Measurements from ENCODE around the gene FOXN1.
A peak's percentile ranks its signal among the peaks of the same experiment; 100 is the strongest.

The FOXN1 gene

DNA sequence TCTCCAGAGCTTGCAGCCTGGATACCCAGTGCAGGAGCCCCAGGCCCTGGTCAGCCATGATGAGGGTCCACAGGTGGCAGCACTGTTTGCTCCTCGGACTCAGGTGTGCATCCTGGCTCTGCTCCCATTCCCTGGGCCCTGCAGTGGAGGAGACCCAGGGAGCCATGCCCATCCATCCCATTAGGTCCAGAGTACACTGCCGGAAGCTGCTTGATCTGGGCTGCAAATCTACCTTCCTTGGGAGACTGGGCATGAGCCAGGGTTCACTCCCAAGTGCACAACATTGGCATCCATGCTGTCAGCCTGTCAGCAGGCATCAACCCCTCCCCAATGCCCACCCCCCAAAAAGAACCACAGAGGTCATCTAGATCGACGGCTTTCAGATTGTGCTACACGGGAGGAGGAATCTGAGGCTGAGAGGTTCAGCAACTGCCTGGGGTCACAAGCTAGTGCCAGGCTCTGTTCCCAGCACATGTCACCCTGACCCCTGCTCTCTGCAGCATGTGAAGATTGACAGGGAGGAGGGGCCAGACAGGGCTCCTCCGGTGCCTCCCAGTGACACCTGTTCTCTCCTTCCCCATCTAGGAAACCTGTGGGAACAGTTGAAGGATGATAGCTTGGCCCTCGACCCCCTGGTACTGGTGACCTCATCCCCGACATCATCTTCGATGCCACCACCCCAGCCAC lies 30.5 kb downstream of the FOXN1 start:
- H3K9me3 Mint-ChIP-seq (ENCODE audit: low read depth): no peaks in the 10 kb centered on the region
- no peak overlapping the region for H3K27ac Mint-ChIP-seq
- H3K36me3 Mint-ChIP-seq: no peaks in the 10 kb centered on the region
- no peaks in the 10 kb centered on the region for H3K27me3 Mint-ChIP-seq
- no peaks in the 10 kb centered on the region for H3K4me1 Mint-ChIP-seq (ENCODE audit: low read depth)
- H3K4me3 Mint-ChIP-seq: no peak overlapping the region

DNA sequence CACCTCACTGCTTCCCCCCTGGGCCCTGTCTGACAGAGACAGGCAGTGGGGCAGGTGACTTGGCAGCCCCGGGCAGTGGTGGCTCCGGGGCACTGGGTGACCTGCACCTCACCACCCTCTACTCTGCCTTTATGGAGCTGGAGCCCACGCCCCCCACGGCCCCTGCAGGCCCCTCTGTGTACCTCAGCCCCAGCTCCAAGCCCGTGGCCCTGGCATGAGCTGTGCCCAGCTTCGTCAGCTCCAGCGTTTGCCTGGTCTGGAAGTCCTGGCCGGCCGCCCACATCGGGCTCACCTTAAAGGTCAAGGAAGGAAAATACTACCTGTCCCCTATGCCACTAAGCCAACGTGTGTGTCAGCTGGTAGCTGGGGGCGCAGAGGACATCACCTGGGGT lies 31.1 kb downstream of the FOXN1 start:
- H3K4me1 Mint-ChIP-seq (ENCODE audit: low read depth): no peaks in the 10 kb centered on the region
- H3K4me3 Mint-ChIP-seq: no peak overlapping the region
- no peak overlapping the region for H3K27ac Mint-ChIP-seq
- no peaks in the 10 kb centered on the region for H3K9me3 Mint-ChIP-seq (ENCODE audit: low read depth)
- no peaks in the 10 kb centered on the region for H3K27me3 Mint-ChIP-seq
- H3K36me3 Mint-ChIP-seq: no peaks in the 10 kb centered on the region

DNA sequence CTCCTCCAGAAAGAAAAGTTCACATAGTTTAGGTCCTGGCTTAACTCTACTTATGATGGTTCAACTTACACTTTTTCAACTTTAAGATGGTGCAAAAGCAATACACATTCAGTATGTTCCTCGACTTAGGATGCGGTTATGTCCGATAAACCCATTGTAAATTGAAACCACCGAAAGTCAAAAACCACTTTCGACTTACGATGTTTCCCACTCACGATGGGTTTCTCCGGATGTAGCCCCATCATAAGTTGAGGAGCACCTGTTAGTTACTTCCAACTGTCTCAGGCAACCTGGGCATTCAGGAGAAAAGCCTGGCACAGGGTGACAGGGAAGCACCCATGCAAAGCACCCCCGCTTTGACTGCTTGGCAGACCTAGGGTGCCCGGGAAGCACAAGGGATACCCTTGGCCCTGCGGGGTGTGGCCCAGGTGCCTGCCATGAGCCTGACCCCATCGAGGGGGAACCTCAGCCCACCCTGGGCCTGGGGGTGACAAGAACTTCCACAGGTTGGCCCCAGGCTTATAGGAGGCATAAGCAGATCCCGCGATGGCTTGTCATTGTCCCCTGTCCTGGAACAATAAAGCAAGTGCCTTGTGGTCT lies 32.2 kb downstream of the FOXN1 start:
- Mint-ChIP-seq H3K27ac (no peak overlapping the region), H3K27me3 (no peaks in the 10 kb centered on the region), H3K36me3 (no peaks in the 10 kb centered on the region), H3K4me1 (ENCODE audit: low read depth) (no peaks in the 10 kb centered on the region), H3K9me3 (ENCODE audit: low read depth) (no peaks in the 10 kb centered on the region), H3K4me3 (no peak overlapping the region)

DNA sequence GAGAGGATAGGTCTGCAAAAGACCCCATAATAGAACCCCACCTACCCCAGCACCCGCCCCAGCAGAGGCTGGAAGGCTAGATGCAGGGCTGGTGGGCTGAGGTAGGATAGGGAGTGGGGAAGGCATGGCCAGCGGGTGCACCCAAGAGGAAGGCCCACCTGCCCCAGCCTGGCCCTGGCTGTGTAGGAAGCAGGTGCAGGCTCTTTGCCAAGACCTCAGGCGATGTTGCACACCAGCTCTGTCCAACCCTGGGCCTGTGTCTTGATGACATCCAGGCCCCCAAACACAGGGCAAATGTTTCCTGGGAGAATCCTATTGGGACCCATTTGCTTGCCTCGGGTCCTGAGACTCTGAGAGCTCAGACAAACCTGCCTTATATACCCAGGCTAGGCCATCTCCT lies 34.1 kb downstream of the FOXN1 start:
- Mint-ChIP-seq H3K27me3 (no peaks in the 10 kb centered on the region), H3K9me3 (ENCODE audit: low read depth) (no peaks in the 10 kb centered on the region), H3K4me3 (no peak overlapping the region), H3K36me3 (no peaks in the 10 kb centered on the region), H3K4me1 (ENCODE audit: low read depth) (no peaks in the 10 kb centered on the region), H3K27ac (no peak overlapping the region)

DNA sequence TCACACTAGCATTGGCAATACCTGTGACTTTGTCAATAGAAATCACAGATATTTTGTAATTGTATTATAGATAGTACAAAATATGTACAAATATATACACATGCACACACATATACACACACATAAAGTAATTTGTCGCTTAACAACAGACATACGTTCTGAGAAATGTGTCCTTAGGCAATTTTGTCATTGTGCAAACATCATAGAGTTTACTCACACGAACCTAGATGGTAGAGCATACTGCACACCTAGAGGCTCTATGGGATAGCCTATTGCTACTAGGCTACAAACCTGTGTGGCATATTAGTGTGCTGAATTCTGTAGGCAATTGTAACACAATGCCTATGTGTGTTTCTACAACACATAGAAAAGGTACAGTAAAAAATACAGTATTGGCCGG lies 35.3 kb downstream of the FOXN1 start:
- H3K9me3 Mint-ChIP-seq (ENCODE audit: low read depth): no peaks in the 10 kb centered on the region
- no peak overlapping the region for H3K27ac Mint-ChIP-seq
- H3K4me1 Mint-ChIP-seq (ENCODE audit: low read depth): no peaks in the 10 kb centered on the region
- H3K36me3 Mint-ChIP-seq: no peaks in the 10 kb centered on the region
- H3K27me3 Mint-ChIP-seq: no peaks in the 10 kb centered on the region
- H3K4me3 Mint-ChIP-seq: no peak overlapping the region

DNA sequence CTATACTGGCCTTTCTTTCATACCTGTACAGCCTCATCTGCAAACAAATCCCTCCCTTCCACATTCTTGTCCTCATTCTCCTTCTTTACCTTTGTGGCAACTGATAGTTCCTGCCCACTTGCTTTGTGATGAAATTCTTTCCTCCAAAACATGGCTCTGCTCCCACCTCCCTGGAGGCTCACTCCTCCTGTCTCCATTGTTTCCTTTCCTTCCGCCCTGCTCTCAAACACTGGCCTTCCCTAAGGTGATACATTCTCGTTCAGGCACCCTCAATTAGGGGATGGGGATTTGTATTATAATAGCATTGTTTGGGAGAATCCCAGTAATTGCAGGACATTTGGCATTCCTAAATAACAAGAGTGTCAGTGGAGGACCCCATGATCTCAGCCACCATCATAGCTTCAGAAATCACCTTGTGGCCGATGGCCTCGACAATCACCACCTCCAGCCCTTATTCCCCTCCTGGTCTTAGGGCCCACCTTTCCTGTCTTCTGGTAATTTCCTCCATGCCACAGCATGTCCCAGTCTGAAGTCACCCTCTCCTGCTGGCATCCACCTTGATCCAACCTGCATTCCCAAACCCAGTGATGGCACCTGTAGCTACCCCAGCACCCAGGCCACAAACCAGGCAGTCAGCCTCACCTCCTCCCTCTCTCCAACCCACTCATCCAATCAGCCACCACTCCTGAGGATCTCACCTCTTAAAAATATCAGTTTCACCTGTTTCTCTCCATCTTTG lies 38.4 kb downstream of the FOXN1 start:
- H3K9me3 Mint-ChIP-seq (ENCODE audit: low read depth): no peaks in the 10 kb centered on the region
- H3K4me3 Mint-ChIP-seq: no peak overlapping the region
- H3K27ac Mint-ChIP-seq: no peak overlapping the region
- no peaks in the 10 kb centered on the region for H3K36me3 Mint-ChIP-seq
- peaks cover 18% of the 10 kb centered on the region for H3K4me1 Mint-ChIP-seq (ENCODE audit: low read depth)
- H3K27me3 Mint-ChIP-seq: no peaks in the 10 kb centered on the region

DNA sequence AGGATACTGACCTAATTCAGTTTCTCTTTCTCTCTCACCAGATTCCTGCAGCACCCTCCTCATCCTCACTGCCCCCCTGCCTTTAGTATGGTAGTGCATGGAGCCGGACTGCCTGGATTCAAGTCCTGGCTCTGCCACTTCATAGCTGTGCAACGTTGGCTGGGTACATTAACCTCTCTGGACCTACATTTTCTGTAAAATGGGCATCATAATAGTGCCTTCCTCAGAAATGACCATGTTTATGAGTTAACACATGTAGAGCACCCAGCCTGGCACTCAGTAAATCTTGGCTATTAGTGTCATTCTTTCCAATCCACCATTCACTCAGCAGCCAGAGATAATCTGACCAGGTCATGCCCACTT lies 39.0 kb downstream of the FOXN1 start:
- Mint-ChIP-seq H3K9me3 (ENCODE audit: low read depth) (no peaks in the 10 kb centered on the region), H3K27me3 (no peaks in the 10 kb centered on the region), H3K4me1 (ENCODE audit: low read depth) (peaks cover 24% of the 10 kb centered on the region), H3K27ac (no peak overlapping the region), H3K4me3 (no peak overlapping the region), H3K36me3 (no peaks in the 10 kb centered on the region)

DNA sequence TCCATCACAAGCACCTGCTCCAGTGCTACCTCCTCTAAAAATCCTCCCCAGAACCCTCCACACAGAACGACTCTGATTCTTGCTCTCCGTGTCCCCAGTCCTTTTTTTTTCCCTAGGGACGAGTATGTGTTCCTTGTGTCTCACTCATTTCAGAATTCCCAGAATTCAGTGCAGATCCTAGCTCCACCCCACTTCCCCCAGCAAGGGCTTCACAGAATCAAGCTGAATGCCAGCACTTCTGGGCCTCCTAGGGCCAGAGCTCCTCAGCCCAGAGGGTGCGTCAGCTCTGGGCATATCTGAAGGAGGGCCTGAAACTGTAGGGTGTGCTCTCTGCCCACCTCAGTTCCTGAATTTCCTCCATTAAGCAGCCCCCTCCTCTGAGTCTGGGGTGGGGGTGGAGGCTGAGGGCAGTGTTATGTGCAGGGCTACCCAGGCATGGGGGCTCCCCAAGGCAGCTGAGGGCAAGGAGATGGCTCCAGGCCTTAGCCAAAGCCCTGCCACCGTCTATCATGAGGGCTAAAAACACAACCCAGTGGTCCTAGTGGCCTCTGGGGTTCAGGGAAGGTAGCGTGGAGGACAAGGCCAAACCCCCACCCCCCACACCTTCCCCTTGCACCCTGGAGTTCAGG lies 39.8 kb downstream of the FOXN1 start:
- no peaks in the 10 kb centered on the region for H3K9me3 Mint-ChIP-seq (ENCODE audit: low read depth)
- peaks cover 32% of the 10 kb centered on the region for H3K4me1 Mint-ChIP-seq (ENCODE audit: low read depth)
- H3K27me3 Mint-ChIP-seq: no peaks in the 10 kb centered on the region
- no peaks in the 10 kb centered on the region for H3K36me3 Mint-ChIP-seq
- no peak overlapping the region for H3K4me3 Mint-ChIP-seq
- no peak overlapping the region for H3K27ac Mint-ChIP-seq

DNA sequence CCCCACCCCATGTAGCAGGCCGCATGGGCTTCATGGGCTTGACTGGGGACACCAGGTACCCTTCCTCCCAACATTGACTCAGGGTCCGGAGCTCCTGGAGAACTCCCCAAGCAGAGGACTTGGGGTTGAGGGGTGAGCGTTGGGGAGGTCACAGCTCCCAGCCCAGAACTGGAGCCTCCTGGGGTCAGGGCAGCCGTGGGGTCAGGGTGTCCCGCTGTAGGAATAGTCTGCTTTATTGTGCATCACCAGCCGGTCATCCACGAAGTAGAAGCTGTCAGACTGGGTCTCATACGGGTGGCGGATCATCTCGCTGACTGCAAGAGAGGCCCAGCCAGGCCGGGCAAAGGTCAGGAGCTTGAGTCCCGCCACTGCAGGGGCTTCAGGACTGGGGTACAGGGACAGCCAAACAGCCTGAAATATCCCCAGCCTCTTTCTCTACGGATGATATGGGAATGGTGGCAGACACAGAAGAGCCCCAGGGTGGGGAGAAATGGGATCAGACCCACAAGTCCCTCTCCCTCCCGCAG lies 41.0 kb downstream of the FOXN1 start:
- no peaks in the 10 kb centered on the region for H3K36me3 Mint-ChIP-seq
- peak overlapping the region; percentile 32 for H3K4me3 Mint-ChIP-seq
- peaks cover 42% of the 10 kb centered on the region for H3K4me1 Mint-ChIP-seq (ENCODE audit: low read depth)
- no peaks in the 10 kb centered on the region for H3K9me3 Mint-ChIP-seq (ENCODE audit: low read depth)
- H3K27ac Mint-ChIP-seq: no peak overlapping the region
- no peaks in the 10 kb centered on the region for H3K27me3 Mint-ChIP-seq

DNA sequence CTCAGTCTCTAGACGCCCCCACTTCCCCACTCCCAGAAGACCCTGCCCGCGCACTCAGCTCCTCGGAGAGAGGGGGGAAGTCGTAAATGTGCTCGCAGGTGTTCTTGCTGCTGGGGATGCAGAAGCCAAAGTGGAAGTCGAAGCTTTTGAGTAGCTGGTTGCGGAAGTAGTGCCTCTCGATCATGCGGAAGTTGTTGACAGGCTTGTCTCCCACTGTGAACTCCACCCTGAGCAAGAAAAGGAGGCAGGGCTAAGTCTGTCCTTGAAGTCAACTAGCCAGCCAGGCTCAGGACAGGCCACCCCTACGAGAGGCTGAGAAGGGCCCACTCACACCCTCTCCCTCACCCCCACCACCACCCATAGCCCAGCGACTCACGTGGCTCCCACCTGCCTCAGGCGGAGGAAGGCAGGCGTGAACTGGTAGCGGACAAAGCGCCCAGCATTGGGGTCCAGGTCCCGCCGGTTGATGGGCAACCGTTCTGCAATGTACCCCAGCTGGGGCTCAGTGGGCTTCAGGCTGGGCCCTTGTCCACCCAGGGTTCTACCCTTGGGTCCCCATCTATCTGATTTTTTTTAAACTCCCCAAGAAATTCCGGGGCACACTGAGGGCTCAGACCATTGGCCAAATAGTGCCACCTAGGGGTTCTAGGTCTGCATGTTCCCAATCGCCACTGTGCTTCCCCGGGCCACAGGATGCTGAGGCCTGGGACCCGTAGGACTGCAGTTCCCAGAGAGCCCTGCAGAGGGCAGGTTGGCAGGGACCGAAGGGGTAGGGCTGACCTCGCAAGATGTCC lies 41.7 kb downstream of the FOXN1 start:
- Mint-ChIP-seq H3K36me3 (no peaks in the 10 kb centered on the region), H3K27me3 (no peaks in the 10 kb centered on the region), H3K4me3 (peak overlapping the region; percentile 32), H3K27ac (peak overlapping the region; percentile 73), H3K4me1 (ENCODE audit: low read depth) (peaks cover 44% of the 10 kb centered on the region), H3K9me3 (ENCODE audit: low read depth) (no peaks in the 10 kb centered on the region)

DNA sequence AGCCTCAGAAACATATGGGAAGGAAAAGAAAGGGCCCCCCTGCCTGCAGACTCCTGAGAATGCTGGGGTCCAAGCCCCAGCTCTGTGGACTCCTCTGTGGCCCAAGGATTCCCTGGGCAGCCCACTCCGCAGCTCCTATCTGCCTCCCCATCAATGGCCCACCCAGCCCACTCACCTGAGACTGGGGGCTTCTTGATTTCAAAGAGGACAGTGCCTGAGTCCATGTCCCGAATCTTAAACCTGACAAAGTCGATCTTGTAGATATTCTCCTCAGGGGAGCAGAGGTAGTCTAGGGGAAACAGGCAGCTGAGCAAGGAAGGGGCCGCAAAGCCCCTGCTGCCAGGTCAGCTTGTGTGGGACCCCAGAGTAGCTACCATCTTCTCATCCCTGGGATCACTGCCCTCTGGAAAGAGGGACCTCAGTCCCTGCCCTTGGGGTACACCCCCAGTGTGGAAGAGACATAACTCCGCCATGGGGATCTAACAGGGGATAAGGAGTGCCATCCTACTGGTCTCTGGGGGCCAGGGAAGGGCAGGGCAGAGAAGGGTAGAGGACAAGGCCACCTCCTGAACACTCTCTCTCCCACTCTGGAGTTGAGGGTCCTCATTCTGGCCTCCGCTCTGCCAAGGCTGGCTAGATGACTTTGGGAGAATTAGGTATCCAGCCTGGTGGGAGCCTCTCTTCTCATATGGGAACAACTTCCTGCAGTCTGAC lies 42.4 kb downstream of the FOXN1 start:
- no peaks in the 10 kb centered on the region for H3K9me3 Mint-ChIP-seq (ENCODE audit: low read depth)

DNA sequence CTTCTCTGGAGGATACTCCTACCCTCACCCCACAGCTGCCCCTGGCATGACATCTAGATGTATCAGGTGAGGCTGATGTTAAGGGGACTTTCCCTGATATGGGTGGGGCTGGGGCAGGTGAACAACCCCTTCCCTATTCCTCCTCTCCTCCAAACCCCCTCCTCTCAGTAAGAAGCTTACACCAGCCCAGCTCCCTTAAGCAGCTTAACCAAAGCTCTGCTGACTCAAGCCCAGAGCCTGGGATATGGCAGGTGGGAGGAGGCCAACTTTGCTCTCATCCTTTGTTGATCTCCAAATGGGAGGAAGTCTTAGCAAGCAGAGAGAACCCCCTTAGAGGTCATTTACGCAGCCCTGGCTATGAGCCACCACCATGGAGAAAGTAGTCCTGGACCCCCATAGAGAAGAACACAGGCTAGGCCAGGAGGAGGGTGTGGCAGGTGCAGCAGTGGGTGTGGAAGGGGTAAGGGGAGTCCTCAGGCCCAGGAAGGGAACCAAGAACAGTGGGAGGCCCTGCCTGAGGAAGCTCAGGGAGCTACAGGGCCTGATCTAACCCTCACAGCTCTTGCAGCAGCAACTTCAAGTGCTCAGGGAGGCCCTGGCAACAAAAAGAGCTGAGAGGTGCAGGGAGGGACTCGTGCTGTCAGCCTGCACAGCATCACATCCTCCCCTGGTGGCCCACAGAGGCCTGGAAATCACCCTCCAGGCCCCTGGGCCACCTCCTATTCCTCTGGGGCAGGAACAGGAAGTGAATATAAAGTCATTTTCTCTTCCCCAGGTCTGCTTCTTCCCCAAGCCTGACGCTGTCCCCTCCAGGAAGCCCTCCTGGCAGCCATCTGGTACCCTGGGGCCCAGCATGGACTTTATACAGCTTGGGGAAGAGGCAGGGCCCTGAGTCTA lies 43.3 kb downstream of the FOXN1 start:
- Mint-ChIP-seq H3K27me3 (no peaks in the 10 kb centered on the region), H3K36me3 (peaks cover 2% of the 10 kb centered on the region), H3K4me1 (ENCODE audit: low read depth) (peaks cover 46% of the 10 kb centered on the region), H3K27ac (peak overlapping the region; percentile 87), H3K9me3 (ENCODE audit: low read depth) (no peaks in the 10 kb centered on the region), H3K4me3 (peak overlapping the region; percentile 58)

More for the DNA sequence above, 42.4 kb downstream of the FOXN1 start:
- Mint-ChIP-seq H3K4me1 (ENCODE audit: low read depth) (peaks cover 46% of the 10 kb centered on the region), H3K27me3 (no peaks in the 10 kb centered on the region), H3K4me3 (peak overlapping the region; percentile 21), H3K27ac (peak overlapping the region; percentile 87), H3K36me3 (peaks cover 2% of the 10 kb centered on the region)

DNA sequence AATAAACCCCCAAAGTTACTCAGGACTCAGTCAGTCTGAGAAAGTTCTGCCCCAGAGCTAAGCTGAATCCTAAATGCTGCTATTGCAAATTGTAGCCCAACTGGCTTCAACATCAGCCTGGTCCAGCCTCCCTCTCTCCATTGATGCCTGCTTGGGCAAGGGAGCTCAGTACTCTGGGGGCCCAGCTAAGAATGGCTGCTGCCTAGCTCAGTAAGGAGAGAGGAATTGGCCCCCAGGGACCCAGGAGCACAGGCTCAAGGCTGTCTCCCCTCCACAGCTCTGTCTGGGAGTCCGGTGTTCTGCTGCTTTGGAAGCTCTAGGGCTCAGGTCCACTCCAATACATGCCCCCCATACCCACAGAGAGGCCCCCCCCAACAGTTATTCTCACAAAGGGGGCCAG lies 44.7 kb downstream of the FOXN1 start:
- H3K27me3 Mint-ChIP-seq: no peaks in the 10 kb centered on the region
- H3K27ac Mint-ChIP-seq: peak overlapping the region; percentile 87
- H3K9me3 Mint-ChIP-seq (ENCODE audit: low read depth): no peaks in the 10 kb centered on the region
- H3K4me3 Mint-ChIP-seq: peak overlapping the region; percentile 90
- peaks cover 4% of the 10 kb centered on the region for H3K36me3 Mint-ChIP-seq
- H3K4me1 Mint-ChIP-seq (ENCODE audit: low read depth): peaks cover 46% of the 10 kb centered on the region

Measured in activated naive CD8-positive, alpha-beta T cell (primary cell).